Neuronal stem cell (in vitro differentiated cells): ENCODE data around the gene FASLG.

Source experiments
- DNase-seq: peaks from one replicate; pipeline ENCODE4 v3.0.0-alpha.2; 2013; ENCODE audit warnings: low spot score
- H2AFZ ChIP-seq: one replicate; pipeline ENCODE4 v1.6.1; 2013; ENCODE audit warnings: mild to moderate bottlenecking, low read length, inconsistent platforms
- H2AK5ac ChIP-seq: 2 replicates; pipeline ENCODE4 v1.6.1; 2013; ENCODE audit warnings: low read depth, mild to moderate bottlenecking, inconsistent platforms, low read length, moderate library complexity, mixed read lengths
- H2BK120ac ChIP-seq: 2 replicates; pipeline ENCODE4 v1.6.1; 2013; ENCODE audit warnings: low read depth, mild to moderate bottlenecking, inconsistent platforms, low read length, moderate library complexity, mixed read lengths
- H2BK12ac ChIP-seq: one replicate; pipeline ENCODE4 v1.6.1; 2013; ENCODE audit warnings: low read length, inconsistent platforms
- H2BK15ac ChIP-seq: 2 replicates; pipeline ENCODE4 v1.6.1; 2013; ENCODE audit warnings: mild to moderate bottlenecking, low read length, inconsistent platforms, mixed read lengths
- H2BK5ac ChIP-seq: one replicate; pipeline ENCODE4 v1.6.1; 2013; ENCODE audit warnings: inconsistent platforms, mild to moderate bottlenecking, low read length, moderate library complexity
- H3K14ac ChIP-seq: one replicate; pipeline ENCODE4 v1.6.1; 2013; ENCODE audit warnings: low read length, inconsistent platforms
- H3K18ac ChIP-seq: 2 replicates; pipeline ENCODE4 v1.6.1; 2013; ENCODE audit warnings: low read length, inconsistent platforms
- H3K23ac ChIP-seq: 2 replicates; pipeline ENCODE4 v1.6.1; 2013; ENCODE audit warnings: low read depth, mild to moderate bottlenecking, mixed read lengths, low read length, inconsistent platforms; ENCODE audit not compliant: poor library complexity
- H3K27ac ChIP-seq: replicated peaks from 3 replicates; pipeline ENCODE4 v1.5.1; 2013; ENCODE audit warnings: low read length, inconsistent platforms
- H3K27me3 ChIP-seq, 3 experiments: 2 replicates each; pipeline ENCODE4 v1.6.1; 2013; ENCODE audit warnings: low read length in 3 of 3, mild to moderate bottlenecking in 2 of 3, inconsistent platforms in 1 of 3, low read depth in 1 of 3, mixed read lengths in 1 of 3, moderate library complexity in 1 of 3; ENCODE audit not compliant: control insufficient read depth in 3 of 3, insufficient read depth in 3 of 3
- H3K36me3 ChIP-seq, 2 donors: replicated peaks in 1 of 2; 2 replicates each; pipeline ENCODE4 v1.6.1; 2013; ENCODE audit warnings: low read length in 2 of 2; ENCODE audit not compliant: control insufficient read depth in 2 of 2, insufficient read depth in 2 of 2
- H3K4ac ChIP-seq: 2 replicates; pipeline ENCODE4 v1.6.1; 2013; ENCODE audit warnings: inconsistent platforms, mild to moderate bottlenecking, low read length, moderate library complexity
- H3K4me1 ChIP-seq, 2 donors: 1 replicate in 1 of 2; 2 replicates in 1 of 2; pipeline ENCODE4 v1.6.1; 2013; ENCODE audit warnings: low read length in 2 of 2, low read depth in 1 of 2; ENCODE audit not compliant: control insufficient read depth in 2 of 2, insufficient read depth in 1 of 2
- H3K4me2 ChIP-seq: one replicate; pipeline ENCODE4 v1.6.1; 2013; ENCODE audit warnings: mild to moderate bottlenecking, low read length, inconsistent platforms; ENCODE audit not compliant: insufficient read depth, poor library complexity, severe bottlenecking
- H3K4me3 ChIP-seq, 2 donors: 2 replicates each; pipeline ENCODE4 v1.5.1; 2013; ENCODE audit warnings: low read length in 2 of 2, mild to moderate bottlenecking in 2 of 2, inconsistent platforms in 1 of 2, moderate library complexity in 1 of 2
- H3K79me1 ChIP-seq: one replicate; pipeline ENCODE4 v1.6.1; 2013; ENCODE audit warnings: low read depth, mild to moderate bottlenecking, inconsistent platforms, low read length, moderate library complexity
- H3K9ac ChIP-seq: one replicate; pipeline ENCODE4 v1.6.1; 2013; ENCODE audit warnings: mild to moderate bottlenecking, low read depth, low read length, inconsistent platforms; ENCODE audit not compliant: poor library complexity
- H3K9me3 ChIP-seq, 2 donors: replicated peaks in 1 of 2; 2 replicates each; pipeline versions ENCODE3 to v1.6.1; 2013; ENCODE audit warnings: low read length in 2 of 2, mild to moderate bottlenecking in 2 of 2, inconsistent platforms in 1 of 2, low read depth in 1 of 2, mixed read lengths in 1 of 2, moderate library complexity in 1 of 2; ENCODE audit not compliant: control insufficient read depth in 2 of 2, insufficient read depth in 1 of 2
- H4K8ac ChIP-seq: one replicate; pipeline ENCODE4 v1.6.1; 2013; ENCODE audit warnings: low read depth, mild to moderate bottlenecking, inconsistent platforms, low read length, moderate library complexity
- H4K91ac ChIP-seq: one replicate; pipeline ENCODE4 v1.6.1; 2013; ENCODE audit warnings: low read length, low read depth, mild to moderate bottlenecking, inconsistent platforms; ENCODE audit not compliant: poor library complexity
- WGBS, 2 donors: extraction: QIAGEN DNeasy Blood & Tissue Kit; methylation state at CpG; one replicate each; pipeline ENCODE4 v1.1.7; 2013; ENCODE audit warnings: missing lambda C conversion rate in 2 of 2, mixed read lengths in 1 of 2; ENCODE audit not compliant: insufficient read length in 2 of 2, insufficient replicate concordance in 1 of 2; ENCODE audit errors: extremely low coverage in 2 of 2; 5-methylcytosine and 5-hydroxymethylcytosine counted together

FASLG gene

DNA sequence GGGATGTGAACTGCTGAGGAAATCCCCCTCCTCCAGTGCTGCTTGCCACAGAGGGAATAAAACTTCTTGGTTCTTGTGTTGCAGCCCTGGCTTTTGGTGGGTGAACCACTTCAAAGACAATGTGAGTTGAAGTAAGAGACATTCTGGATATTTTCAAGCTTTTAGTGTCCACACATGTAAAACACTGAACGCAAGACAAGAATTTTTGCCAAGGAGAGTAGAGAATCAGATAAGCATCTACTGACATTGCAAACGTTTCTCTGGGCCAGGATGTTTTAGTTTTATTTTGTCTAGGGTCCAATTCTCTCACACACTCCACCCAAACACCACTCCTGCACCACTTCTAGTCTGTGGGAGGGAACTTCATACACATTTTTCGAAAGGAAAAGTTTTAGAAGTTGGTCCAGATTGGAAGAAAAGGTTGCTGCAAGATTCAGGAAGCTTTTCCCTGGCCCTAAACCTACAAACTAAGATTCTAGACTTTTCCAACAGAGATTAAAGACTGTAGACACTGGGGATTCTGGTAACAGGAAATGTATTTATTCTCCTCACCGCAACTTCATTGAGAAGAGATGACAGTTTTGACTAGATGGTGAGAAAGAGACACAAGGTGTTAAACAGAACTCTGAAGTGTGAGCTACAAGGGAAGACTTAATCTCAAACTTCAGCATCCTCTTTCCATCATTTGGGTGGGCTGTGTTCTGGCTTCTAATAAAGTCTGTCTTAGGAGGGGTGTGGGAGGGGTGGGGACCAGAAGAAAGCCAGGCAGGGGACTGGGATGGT, 16.1 kb downstream of the FASLG start:
- Histone ChIP-seq H2BK15ac (no peak overlapping the region), H3K27me3 (no peaks in the 10 kb centered on the region), H3K9me3 (no peaks in the 10 kb centered on the region), H3K79me1 (no peaks in the 10 kb centered on the region), H2AFZ (no peak overlapping the region), H2BK12ac (no peak overlapping the region), H3K4me3 (no peak overlapping the region), H2BK5ac (no peak overlapping the region), H3K14ac (no peak overlapping the region), H3K4ac (no peak overlapping the region), H3K27ac (no peak overlapping the region), H3K18ac (no peak overlapping the region), H2BK120ac (no peak overlapping the region), H3K9ac (no peak overlapping the region), H3K4me2 (no peak overlapping the region), H3K23ac (no peak overlapping the region), H4K8ac (no peak overlapping the region), H4K91ac (no peak overlapping the region), H3K4me1 (no peaks in the 10 kb centered on the region), H2AK5ac (no peak overlapping the region), H3K36me3 (no peaks in the 10 kb centered on the region)
- WGBS, 2 donors = no CpG with 5 or more reads among the region's 4 CpGs
- no peak for DNase-seq

DNA sequence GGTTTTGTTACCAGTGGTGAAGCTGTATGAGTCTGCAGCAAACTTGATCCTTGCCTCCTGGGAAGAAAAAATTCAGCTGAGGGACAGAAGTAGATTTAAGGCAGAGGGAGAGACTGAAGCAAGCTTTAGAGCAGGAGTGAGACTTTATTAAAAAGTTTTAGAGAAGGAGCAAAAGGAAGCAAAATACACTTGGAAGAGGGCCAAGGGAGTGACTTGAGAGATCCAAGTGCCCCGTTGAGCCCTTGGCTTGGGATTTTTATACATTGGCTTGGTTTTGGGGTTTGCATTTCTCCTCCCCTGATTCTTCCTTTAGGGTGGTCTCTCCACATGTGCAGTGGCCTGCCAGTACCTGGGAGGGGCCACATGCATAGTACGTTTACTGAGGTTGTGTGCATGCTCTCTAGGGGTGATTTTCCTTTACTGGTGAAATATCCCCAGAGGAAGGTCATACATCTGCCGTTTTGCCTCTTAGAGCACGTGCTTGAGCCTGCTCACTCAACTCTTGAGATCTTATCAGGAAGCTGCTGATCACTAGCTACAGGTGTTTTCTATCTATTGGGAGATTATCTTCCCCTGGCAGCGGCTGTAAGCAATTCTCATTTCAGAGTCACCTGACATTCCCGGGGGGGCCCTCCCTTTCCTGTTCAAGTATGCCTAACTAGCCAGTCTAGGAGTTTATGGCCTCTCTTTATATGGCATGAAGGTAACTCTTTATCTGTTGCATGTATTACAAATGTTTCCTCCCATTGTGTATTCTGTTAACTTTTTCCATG, 20.3 kb downstream of the FASLG start:
- Histone ChIP-seq H2BK12ac (no peak overlapping the region), H2BK15ac (no peak overlapping the region), H3K9ac (no peak overlapping the region), H3K23ac (no peak overlapping the region), H2AK5ac (no peak overlapping the region), H2BK120ac (no peak overlapping the region), H3K4me3 (no peak overlapping the region), H2AFZ (no peak overlapping the region), H3K27me3 (no peaks in the 10 kb centered on the region), H3K4ac (no peak overlapping the region), H3K18ac (no peak overlapping the region), H3K36me3 (no peaks in the 10 kb centered on the region), H3K14ac (no peak overlapping the region), H4K91ac (no peak overlapping the region), H3K4me1 (peaks cover 3 to 11% of the 10 kb centered on the region in 2 donors), H3K79me1 (no peaks in the 10 kb centered on the region), H2BK5ac (no peak overlapping the region), H4K8ac (no peak overlapping the region), H3K27ac (no peak overlapping the region), H3K4me2 (no peak overlapping the region), H3K9me3 (no peaks in the 10 kb centered on the region)
- no CpG with 5 or more reads among the region's 6 CpGs for WGBS, 2 donors
- no peak for DNase-seq

- H3K79me1 ChIP-seq = no peaks in the 10 kb centered on the region
- H3K27me3 ChIP-seq = no peaks in the 10 kb centered on the region
- H3K14ac ChIP-seq = no peak overlapping the region
- H3K4me3 ChIP-seq = no peak overlapping the region
- no peak overlapping the region for H2BK5ac ChIP-seq
- H3K27ac ChIP-seq = no peak overlapping the region
- no peak overlapping the region for H3K23ac ChIP-seq
- DNase-seq = no peak
- no peak overlapping the region for H3K4ac ChIP-seq
- H3K18ac ChIP-seq = no peak overlapping the region
- no peak overlapping the region for H4K91ac ChIP-seq
- no peak overlapping the region for H2BK15ac ChIP-seq
- H3K4me2 ChIP-seq = no peak overlapping the region
- peaks cover 3 to 11% of the 10 kb centered on the region in 2 donors for H3K4me1 ChIP-seq
- no peak overlapping the region for H4K8ac ChIP-seq
- no peak overlapping the region for H2BK12ac ChIP-seq
- H3K9ac ChIP-seq = no peak overlapping the region
- H3K36me3 ChIP-seq = no peaks in the 10 kb centered on the region
- no peaks in the 10 kb centered on the region for H3K9me3 ChIP-seq
- H2AK5ac ChIP-seq = no peak overlapping the region
- H2AFZ ChIP-seq = no peak overlapping the region
- no peak overlapping the region for H2BK120ac ChIP-seq
Observed at GRCh38 chr1:172680244-172680643, 21.3 kb downstream of the FASLG start.

- H4K8ac ChIP-seq = no peak overlapping the region
- no peak overlapping the region for H3K23ac ChIP-seq
- H3K9ac ChIP-seq = no peak overlapping the region
- no peak overlapping the region for H2BK5ac ChIP-seq
- no peak overlapping the region for H2BK120ac ChIP-seq
- no peaks in the 10 kb centered on the region for H3K79me1 ChIP-seq
- H3K4me2 ChIP-seq = no peak overlapping the region
- no peak overlapping the region for H3K14ac ChIP-seq
- H3K18ac ChIP-seq = no peak overlapping the region
- H3K36me3 ChIP-seq = no peaks in the 10 kb centered on the region
- peaks cover 3 to 11% of the 10 kb centered on the region in 2 donors for H3K4me1 ChIP-seq
- no peaks in the 10 kb centered on the region for H3K27me3 ChIP-seq
- H2AK5ac ChIP-seq = no peak overlapping the region
- peak overlapping the region; percentile 60 for H2AFZ ChIP-seq
- H3K27ac ChIP-seq = no peak overlapping the region
- no CpG with 5 or more reads among the region's 2 CpGs for WGBS, 2 donors
- no peak for DNase-seq
- H3K4ac ChIP-seq = no peak overlapping the region
- no peak overlapping the region for H3K4me3 ChIP-seq
- no peak overlapping the region for H2BK12ac ChIP-seq
- no peak overlapping the region for H4K91ac ChIP-seq
- no peak overlapping the region for H2BK15ac ChIP-seq
- no peaks in the 10 kb centered on the region for H3K9me3 ChIP-seq
Observed at GRCh38 chr1:172680733-172681275, 21.9 kb downstream of the FASLG start.
